DMS153 treated with DMSO at 0.1 percent for 48 hours (cell line): ENCODE measurements around the gene RPS19.

Experiments used
- DNase-seq: peaks from one replicate; lab custom pipeline; 2025; ENCODE audit not compliant: unreplicated experiment; lab: John Stamatoyannopoulos, UW

The RPS19 gene

DNA sequence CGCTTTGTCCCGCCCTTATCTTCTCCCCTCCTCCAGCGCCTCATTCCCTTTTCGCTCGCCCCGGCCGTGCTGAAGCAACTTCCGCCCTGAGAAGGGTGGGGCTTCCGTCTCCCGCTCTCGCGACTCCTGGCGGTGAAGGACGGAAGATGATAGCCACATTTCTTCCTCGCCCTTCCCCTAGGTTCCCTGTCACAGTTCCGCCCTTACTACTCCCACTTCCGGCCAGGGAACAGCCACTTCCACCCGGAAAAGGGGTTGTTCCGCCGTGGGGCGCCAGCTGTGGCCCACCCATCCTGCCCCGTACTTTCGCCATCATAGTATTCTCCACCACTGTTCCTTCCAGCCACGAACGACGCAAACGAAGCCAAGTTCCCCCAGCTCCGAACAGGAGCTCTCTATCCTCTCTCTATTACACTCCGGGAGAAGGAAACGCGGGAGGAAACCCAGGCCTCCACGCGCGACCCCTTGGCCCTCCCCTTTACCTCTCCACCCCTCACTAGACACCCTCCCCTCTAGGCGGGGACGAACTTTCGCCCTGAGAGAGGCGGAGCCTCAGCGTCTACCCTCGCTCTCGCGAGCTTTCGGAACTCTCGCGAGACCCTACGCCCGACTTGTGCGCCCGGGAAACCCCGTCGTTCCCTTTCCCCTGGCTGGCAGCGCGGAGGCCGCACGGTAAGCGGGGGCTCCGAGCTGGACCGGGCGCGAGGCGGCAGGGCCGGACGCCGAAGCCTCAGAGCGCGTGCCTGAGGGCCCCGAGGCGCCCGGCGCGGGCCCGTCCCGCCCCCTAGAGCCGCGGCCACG lies at the start of gene RPS19:
Gene RPS19, plus strand, starts transcription at position 638 of the 801 bp plus-strand sequence. CDS start 520 bp downstream, outside the sequence.
- peak; percentile 95 for DNase-seq

DNA sequence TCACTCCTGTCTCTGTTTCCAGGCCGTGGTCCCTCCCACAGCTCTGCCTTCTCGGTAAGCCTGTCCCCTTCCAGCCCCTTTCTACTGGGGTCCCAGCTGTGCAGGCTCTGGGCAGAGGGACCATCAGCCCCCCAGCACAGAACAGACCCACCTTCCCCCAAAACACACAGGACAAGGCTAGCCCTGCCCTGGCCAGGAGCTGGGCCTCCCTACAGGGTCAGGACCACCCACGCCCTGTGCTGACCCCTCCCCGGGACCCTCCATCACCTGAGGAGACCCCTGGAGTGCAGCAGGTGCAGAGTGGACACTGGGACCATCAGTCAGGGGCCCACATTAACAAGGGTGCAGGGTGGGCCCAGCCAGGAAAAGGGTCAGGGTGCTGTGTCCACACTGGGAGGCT lies 49.8 kb upstream of the RPS19 start:
- DNase-seq = no peak

DNA sequence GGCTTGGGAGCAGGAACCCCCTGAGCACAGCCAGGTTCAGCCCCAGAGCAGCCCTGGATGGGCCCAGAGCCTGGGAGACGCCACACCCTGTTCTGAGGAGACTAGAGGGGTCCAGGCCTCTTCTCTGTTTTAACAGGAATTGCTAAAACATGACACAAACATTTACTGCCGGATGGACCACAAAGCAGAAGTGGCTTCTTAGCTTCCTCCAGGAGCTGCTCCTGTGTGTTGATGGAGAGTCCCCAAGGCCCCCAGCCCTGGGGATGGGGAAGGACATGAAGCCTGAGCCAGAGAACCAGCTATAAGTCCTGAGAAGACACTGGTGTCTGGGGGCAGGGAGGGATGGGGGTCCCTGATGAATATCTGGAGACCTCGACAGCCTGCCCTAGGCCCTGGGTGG lies 49.0 kb upstream of the RPS19 start:
- no peak for DNase-seq

DNA sequence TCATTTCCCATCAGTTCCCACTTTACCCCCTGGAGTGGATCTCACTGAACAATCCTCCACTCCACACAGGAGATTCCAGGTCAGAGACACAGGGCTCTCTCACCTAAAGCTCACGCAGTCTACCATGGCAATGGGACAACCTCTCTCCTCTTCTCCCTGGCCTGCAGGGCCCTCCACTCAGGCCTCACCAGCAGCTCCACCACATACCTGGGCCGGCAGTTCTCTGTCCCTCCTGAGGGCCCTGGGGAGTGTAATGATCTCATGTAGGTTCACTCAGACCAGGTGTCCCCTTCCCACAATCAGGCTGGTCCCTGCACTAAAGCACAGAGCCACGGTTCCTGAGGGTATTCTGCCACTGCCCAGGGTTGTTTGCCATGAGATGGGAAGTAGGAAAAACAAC lies 48.1 kb upstream of the RPS19 start:
- no peak for DNase-seq

DNA sequence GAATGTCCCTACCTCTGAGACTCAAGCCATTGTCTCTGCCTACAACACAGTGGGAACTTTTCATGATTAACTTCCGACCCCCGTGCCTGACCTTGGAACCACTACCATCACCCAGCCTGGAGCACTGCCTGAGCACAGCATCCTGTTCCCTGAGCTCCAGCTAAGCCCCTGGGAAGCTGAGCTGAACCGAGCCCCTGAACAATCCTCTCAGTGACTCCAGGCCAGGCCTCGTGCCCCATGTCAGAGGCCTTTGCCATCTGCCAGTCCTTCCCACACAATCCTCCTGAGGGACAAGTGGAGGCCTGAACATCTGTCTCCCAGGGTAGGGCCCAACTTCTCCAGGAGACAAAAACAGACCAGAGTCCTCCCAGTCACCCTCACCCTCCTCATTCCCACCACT lies 46.1 kb upstream of the RPS19 start:
- no peak for DNase-seq

DNA sequence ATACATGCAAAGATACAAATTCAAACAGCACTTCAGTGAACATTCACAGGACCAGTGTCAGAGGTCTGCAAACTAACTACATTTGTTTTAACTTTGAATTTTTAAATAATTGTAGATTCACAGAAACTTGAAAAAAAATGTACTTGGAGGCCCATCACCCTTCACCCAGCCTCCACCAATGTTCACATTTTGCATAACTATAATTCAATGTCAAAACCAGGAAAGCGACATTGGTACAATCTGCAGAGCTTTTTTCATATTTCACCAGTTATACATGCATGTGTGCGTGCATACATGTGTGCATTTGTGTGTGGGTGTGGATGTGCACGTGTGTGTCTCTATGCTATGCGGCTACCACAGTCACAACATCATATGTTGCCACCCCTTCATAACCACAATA lies 44.8 kb upstream of the RPS19 start:
- no peak for DNase-seq

DNA sequence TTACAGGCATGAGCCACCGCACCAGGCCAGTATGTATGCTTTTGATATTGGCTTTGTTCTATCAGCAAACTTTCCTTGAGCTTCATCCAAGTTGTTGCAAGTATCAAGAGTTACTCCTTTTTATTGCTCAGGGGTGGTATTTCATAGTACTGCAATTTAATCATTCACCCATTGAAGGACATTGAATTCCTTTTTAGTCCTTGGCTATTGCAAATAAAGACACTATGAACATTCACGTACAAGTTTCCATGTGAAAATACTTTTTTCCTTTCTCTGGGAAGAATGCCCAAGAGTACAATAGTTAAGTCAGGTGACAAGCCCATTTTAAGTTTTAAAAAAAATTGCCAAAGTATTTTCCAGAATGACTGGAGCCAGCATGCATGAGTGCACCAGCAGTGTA lies 43.3 kb upstream of the RPS19 start:
- DNase-seq = no peak

DNA sequence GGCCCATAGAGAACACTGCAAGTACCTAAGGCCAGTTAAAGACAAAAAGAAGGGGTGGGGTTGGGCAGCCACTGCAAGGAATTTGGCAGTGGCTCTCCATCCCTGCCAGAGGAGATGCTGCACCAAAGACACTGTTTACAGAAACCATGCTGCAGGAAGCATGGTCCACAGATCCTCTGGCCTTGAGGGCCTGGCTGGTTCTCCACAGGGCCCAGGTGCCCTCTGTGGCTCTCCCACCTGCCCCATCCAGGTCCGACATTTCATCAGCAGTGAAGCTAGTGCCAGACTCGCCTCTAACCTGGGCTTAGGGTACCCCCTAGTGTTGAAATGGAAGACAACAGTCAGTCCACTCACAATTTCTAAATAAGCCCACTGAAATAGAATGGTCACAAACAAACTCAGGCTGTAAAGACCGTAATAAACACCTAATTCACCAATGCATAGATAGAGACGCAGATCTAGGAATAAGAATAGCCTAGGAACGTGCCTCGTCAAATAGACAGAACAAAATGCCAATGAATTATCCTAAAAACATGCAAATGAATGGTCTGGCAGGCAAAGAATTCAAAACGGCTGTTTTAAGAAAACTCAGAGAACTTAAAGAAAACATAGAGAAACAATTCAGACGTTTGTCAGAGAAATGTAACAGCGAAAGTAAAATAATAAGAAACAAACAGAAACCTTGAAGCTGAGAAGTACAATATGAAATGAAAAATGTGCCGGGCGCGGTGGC lies 38.9 kb upstream of the RPS19 start:
- peak; percentile 85 for DNase-seq

DNA sequence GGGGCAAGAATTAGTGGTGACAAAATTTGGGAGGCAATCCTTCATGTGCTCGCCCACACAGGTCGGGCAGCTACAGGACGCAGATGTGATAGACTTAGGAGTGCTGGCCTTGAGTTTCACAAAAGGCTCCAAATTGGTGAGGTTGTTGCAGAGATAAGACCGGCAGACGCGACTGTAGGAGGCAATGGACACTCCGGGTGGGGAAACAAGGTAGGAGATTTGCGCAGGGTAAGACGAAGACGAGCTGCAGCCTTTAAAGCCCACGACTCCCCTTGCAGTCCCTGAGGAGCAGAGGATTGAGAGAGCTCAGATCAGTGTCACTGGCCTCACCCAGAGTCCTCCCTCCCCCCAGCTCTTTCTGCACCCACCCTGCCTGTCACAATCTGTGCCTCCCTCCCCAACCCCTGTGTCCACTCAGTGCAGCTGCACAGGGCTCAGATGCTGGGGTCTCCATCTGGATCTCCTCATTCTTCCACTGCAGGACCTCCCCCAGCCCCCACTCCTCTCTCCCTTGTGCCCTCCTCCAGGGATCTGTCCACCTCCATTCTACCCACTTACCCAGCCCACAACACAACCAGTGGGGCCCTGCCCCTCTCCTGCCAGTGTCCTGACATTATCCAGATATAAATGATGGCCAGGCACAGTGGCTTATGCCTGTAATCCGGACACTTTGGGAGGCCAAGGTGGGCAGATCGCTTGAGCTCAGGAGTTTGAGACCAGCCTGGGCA lies 21.9 kb upstream of the RPS19 start:
- no peak for DNase-seq

DNA sequence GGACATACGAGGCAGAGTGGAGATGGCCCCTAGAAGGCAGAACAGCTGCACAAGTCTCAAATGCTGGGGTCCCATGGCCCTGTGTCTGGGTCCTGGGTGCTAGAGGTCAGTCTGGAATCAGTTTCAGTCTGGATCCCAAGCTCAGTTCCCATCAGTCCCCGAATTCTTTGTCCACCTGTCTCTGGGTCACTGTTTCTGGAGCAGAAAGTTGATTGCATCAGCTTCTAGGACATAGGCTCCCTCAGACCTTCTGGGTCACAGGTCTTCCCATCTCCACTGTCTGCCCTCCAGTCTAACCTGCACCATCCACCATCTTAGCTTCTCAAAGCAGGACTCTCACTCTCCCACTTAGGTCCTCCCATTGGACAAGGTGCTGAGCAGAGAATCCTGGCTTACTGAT lies 20.8 kb upstream of the RPS19 start:
- DNase-seq = no peak

DNA sequence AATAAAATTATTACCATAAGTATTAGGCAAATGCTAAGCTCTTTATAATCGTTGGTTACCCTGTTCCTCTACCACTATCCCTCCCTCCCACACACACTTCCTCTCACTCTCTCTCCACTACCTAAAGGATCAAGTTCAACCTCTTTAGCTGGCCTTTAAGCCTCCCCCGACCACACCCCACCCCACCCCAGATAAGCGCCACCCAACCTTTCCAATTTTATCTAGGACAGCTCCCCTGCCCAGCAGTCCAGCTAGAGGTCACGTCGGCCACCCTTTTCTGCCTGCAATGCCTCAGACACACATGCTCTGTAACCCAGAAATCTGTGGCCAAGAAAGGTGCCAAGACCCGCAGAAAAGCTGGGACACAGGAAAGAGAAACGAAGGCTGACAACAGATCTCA lies 16.7 kb upstream of the RPS19 start:
- DNase-seq = no peak

DNA sequence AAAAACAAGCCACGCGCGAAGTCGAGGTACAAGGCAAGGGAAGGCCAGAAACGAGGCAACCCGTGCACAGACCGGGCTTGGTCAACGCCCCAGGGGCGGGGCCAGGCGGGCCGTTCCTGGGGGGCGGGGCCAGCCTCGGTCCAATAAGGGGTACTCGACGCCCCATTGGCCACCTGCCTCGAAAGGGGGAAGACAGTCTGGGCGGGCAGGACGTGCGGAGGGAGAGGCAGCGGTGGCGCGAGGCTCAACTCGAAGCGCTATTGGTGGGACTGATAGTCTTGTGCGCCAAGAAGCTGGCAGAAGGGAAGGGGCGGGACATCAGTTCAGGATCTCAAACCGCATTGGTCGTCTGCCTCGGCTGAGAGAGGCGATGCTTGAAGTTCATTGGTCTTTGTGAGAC lies 15.5 kb upstream of the RPS19 start, which contains the start of gene LYPD4:
Gene LYPD4, minus strand, starts transcription at position 83 of the 400 bp plus-strand sequence. CDS start 5,398 bp downstream, outside the sequence.
- DNase-seq = no peak

DNA sequence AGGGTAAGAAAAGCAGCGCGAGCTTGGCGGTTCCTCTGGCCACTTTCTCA lies 15.2 kb upstream of the RPS19 start, which contains the start of gene DMRTC2:
Gene DMRTC2, plus strand, starts transcription at position 42 of the 50 bp plus-strand sequence. CDS start 2,387 bp downstream, outside the sequence.
- DNase-seq = no peak

DNA sequence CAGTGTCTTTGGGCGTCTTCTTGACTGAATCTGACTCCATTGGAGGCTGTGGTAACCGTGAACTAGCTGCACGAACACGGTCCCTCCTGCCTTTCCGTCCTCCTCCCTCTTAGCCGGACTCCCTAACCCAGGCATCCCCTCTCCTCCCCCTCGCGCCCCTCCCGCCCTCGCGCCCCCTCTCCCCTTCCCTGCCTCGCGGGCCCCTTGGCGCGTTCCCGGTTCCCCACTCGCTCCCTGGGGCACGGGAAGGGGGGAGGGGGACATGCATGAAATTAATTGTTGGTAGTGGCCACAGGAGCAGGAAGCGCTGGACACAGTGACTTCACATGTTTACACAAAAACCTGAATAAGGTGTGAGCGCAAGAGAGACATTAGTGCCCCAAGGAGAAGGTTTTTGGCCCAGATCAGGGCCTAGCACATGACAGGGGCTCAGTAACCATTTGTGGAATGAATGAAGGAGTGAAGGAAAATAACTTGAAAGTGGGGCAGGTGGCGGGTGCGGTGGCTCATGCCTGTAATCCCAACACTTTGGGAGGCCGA lies 14.9 kb upstream of the RPS19 start:
- no peak for DNase-seq

DNA sequence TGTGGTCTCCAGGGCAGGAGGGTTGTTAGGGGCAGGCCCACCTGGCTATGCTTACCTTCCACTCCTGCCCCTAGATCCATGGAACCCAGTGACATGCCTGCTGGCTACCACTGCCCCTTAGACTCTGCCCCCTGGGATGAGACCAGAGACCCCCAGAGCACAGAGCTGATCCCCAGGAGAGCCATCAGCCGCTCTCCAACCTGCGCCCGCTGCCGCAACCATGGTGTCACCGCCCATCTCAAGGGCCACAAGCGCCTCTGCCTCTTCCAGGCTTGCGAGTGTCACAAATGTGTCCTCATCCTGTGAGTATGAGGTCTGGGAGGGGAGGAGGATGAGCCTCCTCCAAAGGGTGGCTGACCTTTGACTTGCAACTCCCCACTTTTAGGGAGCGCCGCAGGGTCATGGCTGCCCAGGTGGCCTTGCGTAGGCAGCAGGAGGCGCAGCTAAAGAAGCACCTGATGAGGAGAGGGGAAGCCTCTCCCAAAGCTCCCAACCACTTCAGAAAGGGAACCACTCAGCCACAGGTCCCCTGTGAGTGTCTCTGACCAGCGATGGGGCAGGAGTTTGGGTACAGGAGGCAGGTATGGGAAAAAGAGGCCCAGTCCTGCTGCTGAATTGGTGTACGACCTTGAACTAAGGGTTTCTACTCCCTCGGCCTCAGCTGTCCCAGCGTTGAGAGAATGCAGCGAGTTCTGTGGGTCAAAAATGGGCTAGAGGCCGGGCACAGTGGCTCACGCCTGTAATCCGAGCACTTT lies 12.5 kb upstream of the RPS19 start:
- no peak for DNase-seq

DNA sequence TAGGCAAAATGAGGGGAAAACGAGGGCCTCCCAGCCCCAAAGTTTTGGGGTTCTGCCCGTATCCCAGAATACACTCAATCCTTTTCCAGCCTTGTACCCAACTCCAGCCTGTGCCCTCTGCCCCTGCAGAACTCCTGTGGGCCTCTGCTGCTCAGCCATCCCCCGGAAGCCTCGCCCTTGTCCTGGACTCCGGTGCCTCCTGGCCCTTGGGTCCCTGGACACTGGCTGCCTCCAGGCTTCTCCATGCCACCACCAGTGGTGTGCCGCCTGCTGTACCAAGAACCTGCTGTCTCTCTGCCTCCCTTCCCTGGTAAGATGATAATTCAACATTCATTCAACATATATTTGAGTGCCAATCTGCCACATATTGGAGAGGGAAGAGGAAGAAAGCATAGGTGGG lies 11.4 kb upstream of the RPS19 start:
- DNase-seq = no peak

DNA sequence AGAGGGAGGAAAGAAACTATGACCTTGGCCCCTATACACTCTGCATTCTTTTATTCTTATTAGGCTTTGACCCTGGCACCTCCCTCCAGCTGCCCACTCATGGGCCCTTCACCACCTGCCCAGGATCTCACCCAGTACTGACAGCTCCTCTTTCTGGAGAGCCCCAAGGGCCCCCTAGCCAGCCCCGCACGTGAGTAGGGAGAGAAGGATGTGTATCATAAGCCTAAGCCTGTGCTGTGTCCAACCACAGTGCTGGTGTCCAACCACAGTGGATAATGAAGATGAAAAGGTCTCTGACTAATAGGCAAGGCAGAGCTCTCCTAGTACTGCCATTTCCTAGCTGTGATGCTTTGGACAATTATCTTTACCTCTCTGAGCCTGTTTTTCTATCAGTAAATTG lies 11.0 kb upstream of the RPS19 start:
- DNase-seq = no peak

DNA sequence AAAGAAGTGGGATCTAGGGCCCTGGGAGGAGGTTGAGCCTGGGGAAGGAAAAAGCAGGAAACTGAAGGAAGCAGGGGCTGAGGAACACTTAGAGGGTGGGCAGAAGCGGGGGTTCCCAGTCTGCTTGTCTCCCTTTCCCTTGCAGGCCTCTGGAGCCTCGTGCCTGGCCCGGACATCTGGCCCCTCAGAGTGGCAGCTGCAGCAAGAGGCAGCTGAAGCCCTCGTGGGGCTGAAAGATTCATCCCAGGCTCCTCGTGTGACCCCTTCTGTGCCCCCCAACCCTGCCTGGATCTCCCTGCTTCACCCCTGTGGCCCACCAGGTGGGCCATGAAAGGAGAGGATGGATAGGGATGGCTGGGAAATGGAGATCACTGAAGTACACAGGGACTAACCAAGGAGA lies 9.7 kb upstream of the RPS19 start:
- DNase-seq = no peak

DNA sequence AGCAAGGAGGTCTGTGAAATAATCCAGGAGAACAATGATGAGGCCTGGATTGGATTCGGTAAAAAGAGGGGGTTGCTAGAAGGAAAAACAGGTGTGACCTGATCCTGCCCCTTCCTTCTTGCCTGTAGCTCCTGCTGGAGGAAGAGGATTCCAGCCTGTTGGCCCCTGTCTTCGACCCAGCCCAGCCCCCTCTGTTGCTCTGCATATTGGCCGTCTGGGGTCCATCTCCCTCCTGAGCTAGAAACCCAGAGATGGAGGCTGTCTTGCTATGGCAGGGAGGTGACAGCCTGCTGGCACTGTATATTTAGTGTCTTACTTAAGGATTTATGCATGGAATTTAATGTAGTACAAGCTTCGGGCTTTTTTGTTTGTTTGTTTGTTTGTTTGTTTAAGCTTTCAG lies 8.6 kb upstream of the RPS19 start:
- no peak for DNase-seq

DNA sequence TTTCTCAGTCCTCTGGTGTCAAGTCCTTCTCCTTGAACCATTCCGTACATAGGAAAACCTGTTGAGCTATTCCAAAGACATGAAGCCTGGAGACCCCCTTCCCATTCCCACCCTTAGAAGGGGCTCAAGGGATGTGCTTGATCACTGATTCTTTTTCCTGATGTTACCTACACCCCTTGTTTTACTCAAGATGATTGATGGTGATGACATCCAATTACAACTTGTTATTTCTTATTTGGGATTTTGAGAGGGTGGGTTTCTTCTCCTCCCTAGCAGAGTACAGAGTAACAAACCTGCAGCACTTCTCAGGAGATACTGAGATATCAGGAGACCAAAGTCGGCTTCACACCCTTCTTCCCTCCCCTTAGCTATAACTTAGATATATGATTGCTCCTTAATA lies 6.7 kb upstream of the RPS19 start:
- DNase-seq = no peak

DNA sequence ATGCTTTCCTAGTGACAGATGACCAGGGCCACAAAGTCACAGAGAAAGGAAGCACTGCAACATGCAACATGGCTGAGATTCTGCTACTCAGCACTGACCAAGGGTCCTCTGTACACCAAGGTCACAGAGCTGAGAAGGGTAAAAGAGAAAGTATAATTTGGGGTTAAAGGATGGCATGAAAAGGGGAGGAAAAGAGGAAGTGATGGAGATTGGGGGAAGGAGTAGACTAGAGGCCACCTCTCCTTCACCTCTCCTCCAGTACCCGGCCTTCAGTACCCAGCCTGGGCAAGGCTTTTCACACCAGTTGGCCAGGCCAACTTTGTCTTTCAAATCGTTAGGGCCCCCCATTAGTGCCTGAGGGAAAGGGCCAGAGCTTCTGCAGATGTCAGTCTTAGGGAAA lies 6.3 kb upstream of the RPS19 start:
- no peak for DNase-seq
